Ramos (cell line): ENCODE measurements around the gene COX10.
"Not testable (repeated sequence)": the region's sequence is repeated elsewhere in the genome, so short reads cannot be mapped to it uniquely, and the experiment has no call there.

Source experiments
- in situ Hi-C: fragments of 300-500 bp; cut with MboI; formaldehyde crosslinking; loops from one replicate; pipeline ENCODE4 v1.14.3; 2022; ENCODE audit warnings: low sequenced_read_pairs; ENCODE audit not compliant: unreplicated experiment

Gene COX10

DNA sequence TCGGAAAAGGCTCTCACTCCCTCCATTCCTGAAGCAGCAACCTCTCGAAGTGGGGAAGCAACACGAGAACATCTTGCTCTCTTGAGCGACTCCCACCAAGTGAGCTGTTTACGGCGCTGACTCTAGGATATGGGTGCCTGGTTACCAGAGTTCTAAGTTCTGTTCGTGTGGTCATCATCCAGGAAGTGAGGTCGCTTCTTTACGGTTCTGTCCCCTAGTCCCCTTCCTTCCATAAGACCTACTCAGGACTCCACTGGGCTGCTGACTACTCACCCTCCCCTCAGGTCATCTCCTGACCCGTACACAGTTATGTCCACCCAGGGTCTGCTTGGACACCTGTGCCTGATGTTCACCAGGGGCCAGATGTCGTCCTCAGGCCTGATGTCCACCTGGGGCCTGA is 167.5 kb downstream of the COX10 start, which contains the start of gene CDRT15:
CDRT15 (minus strand) TSS at position 101 of the 400 bp plus-strand sequence; CDS start at position 72, 29 bp downstream.
- in situ Hi-C loops, result not testable (repeated sequence)

GRCh38 chr17:14239271-14239670 is 170.0 kb downstream of the COX10 start:
- in situ Hi-C loops, result not testable (repeated sequence)

DNA sequence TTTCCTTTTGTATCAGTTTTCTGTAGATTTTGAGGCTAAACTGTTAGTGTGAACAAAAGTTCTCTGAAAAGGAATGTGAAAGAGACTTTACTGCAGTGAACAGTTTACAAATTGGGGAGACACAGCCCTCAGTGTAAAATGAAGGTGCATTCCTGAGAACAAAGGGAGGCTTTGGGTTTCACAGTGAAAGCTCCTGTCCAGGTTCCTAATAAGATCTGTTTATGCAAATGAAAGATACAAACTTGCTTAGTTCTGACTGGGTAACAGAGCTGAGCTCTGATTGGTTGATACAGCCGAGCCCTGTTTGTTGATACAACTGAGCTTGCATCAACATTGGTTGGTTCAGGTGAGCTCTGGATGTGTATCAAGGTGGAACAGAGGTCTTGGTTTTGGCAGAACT is 175.7 kb downstream of the COX10 start:
- in situ Hi-C loops, result no loop called here

- in situ Hi-C loops, result no loop called here
Measured at GRCh38 chr17:14245629-14246028, 176.3 kb downstream of the COX10 start.
